HepG2 (cell line): ENCODE results near the gene METTL5. TPM values are rescaled to one million over a fixed set of nuclear protein-coding genes. Genes with fewer than 3 reads are reported as not detected.

Experiments
- AGO1 ChIP-seq: fragments of 200-400 bp; formaldehyde crosslinking; IDR thresholded peaks from 2 replicates; pipeline ENCODE4 v1.6.1; 2017; ENCODE audit warnings: mild to moderate bottlenecking, low read depth, low read length, moderate library complexity; ENCODE audit not compliant: poor library complexity, severe bottlenecking
- CBFB ChIP-seq: sonication (generic); formaldehyde crosslinking; IDR thresholded peaks from 2 replicates; pipeline ENCODE4 v1.4.0; 2020; ENCODE audit warnings: missing genetic modification reagents
- HNF4G ChIP-seq, 2 experiments: sonication (generic) in 1 of 2; formaldehyde crosslinking in 1 of 2; IDR thresholded peaks; 2 replicates each; pipeline versions ENCODE4 v1.4.0 to v1.6.1; 2011 to 2020; ENCODE audit warnings: borderline replicate concordance in 2 of 2, low read depth in 2 of 2, mild to moderate bottlenecking in 2 of 2, low read length in 1 of 2, missing genetic modification reagents in 1 of 2, moderate library complexity in 1 of 2
- JARID2 ChIP-seq: sonication (generic); formaldehyde crosslinking; IDR thresholded peaks from 2 replicates; pipeline ENCODE4 v1.8.1; 2023; ENCODE audit warnings: missing genetic modification reagents, inconsistent platforms; ENCODE audit not compliant: insufficient replicate concordance
- KLF13 ChIP-seq: sonication (generic); formaldehyde crosslinking; IDR thresholded peaks from 2 replicates; pipeline ENCODE4 v1.4.0; 2020; ENCODE audit warnings: mild to moderate bottlenecking, missing genetic modification reagents
- MED1 ChIP-seq: sonication (generic); formaldehyde crosslinking; IDR thresholded peaks from 2 replicates; pipeline ENCODE4 v1.4.0; 2020; ENCODE audit warnings: missing genetic modification reagents
- NKX3-1 ChIP-seq: sonication (generic); formaldehyde crosslinking; IDR thresholded peaks from 2 replicates; pipeline ENCODE4 v1.5.0; 2020; ENCODE audit warnings: missing genetic modification reagents
- NR2C2 ChIP-seq: sonication (generic); formaldehyde crosslinking; IDR thresholded peaks from 2 replicates; pipeline ENCODE4 v1.4.0; 2020; ENCODE audit warnings: missing genetic modification reagents, mild to moderate bottlenecking, moderate library complexity, borderline replicate concordance
- NR2F6 ChIP-seq, 2 experiments: IDR thresholded peaks; 2 replicates each; pipeline ENCODE4 v1.6.1; 2016; ENCODE audit warnings: antibody characterized with exemption in 1 of 2, mild to moderate bottlenecking in 1 of 2
- RFX5 ChIP-seq: IDR thresholded peaks from 2 replicates; pipeline ENCODE4 v1.6.1; 2011; ENCODE audit warnings: low read depth, low read length, improper control_type of control experiment
- SRSF1 ChIP-seq: fragments of 200-400 bp; formaldehyde crosslinking; optimal IDR thresholded peaks from 2 replicates; pipeline ENCODE3; 2017; ENCODE audit warnings: mild to moderate bottlenecking, low read depth, low read length, moderate library complexity
- ZNF746 ChIP-seq: sonication (generic); formaldehyde crosslinking; IDR thresholded peaks from 2 replicates; pipeline ENCODE4 v1.8.0; 2022; ENCODE audit warnings: mild to moderate bottlenecking, missing genetic modification reagents
- polyA plus RNA-seq, 8 experiments: library from polyadenylated mRNA; depleted of rRNA in 3 of 8; stranded (reverse) in 7 of 8; unstranded in 1 of 8; fragments of >200 nt; fragmentation: Illumina TruSeq in 4 of 8; extraction: Trizol in 4 of 8; gene quantifications; 2 replicates each; pipeline versions ENCODE4 v1.2.1 to v1.2.3, GENCODE V29; 2011 to 2016; ENCODE audit warnings: low read depth in 4 of 8, missing spikeins in 1 of 8, mixed read lengths in 1 of 8; ENCODE audit not compliant: insufficient read depth in 1 of 8
- total RNA-seq, 5 experiments: library from RNA; depleted of rRNA; stranded (reverse); fragments of >200 nt; fragmentation: Illumina TruSeq; extraction: Trizol; gene quantifications; 2 replicates each; pipeline ENCODE4 v1.2.3, GENCODE V29; 2016; ENCODE audit warnings: low read depth in 1 of 5
- TF ChIP-seq, protein P1 (sequence below), 2 experiments: sonication (generic) in 1 of 2; formaldehyde crosslinking in 1 of 2; IDR thresholded peaks; 2 replicates each; pipeline versions ENCODE4 v1.5.1 to v1.6.1; 2011 to 2020; ENCODE audit warnings: borderline replicate concordance in 1 of 2, low read depth in 1 of 2, low read length in 1 of 2, mild to moderate bottlenecking in 1 of 2, missing genetic modification reagents in 1 of 2, moderate library complexity in 1 of 2
- TF ChIP-seq, protein P2 (sequence below): sonication (generic); formaldehyde crosslinking; IDR thresholded peaks from 2 replicates; pipeline ENCODE4 v1.8.0; 2022; ENCODE audit warnings: mild to moderate bottlenecking, missing genetic modification reagents, moderate library complexity
- TF ChIP-seq, protein P3 (sequence below): IDR thresholded peaks from 2 replicates; pipeline ENCODE4 v1.6.1; 2016; ENCODE audit warnings: low read depth, missing genetic modification reagents, missing compliant biosample characterization
- TF ChIP-seq, protein P4 (sequence below): sonication (generic); formaldehyde crosslinking; conservative IDR thresholded peaks from 2 replicates; pipeline ENCODE4 v1.8.0; 2022; ENCODE audit warnings: mild to moderate bottlenecking, moderate library complexity, missing genetic modification reagents

The METTL5 gene
- total and polyA plus RNA-seq, 2 of the 13 experiments (the other 11 are each of a cell fraction or from before 2014, with no cell fraction given), result 50.7 to 95.1 TPM

DNA sequence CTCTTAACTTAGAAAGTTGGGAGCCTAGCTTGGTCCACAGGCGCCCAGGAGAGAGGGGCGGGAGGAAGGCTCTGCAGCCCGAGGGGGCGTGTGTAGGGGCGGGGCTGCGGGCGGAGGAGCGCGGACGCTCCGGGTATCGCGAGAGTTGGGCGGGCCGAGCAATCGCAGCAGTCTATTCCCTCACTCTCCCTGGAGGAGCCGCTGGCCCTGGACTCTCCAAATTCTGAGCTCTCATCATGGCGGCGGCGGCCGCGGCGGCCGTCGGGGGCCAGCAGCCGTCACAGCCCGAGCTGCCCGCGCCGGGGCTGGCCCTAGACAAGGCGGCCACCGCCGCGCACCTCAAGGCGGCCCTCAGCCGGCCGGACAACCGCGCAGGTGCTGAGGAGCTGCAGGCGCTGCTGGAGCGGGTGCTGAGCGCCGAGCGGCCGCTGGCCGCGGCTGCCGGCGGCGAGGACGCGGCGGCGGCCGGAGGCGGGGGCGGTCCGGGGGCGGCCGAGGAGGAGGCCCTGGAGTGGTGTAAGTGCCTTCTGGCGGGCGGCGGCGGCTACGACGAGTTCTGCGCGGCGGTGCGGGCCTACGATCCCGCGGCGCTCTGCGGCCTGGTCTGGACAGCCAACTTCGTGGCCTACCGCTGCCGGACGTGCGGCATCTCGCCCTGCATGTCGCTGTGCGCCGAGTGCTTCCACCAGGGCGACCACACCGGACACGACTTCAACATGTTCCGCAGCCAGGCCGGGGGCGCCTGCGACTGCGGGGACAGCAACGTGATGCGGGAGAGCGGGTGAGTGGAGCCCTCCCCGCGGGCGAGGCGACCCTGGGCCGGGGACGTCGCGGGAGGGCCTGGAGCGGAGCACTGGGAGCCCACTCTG, 2.8 kb upstream of the METTL5 start, which contains the start of gene UBR3 (continued):
- TF ChIP-seq NR2F6 (IDR thresholded peaks at IDR 0.05), result no peak
- TF ChIP-seq NR2F6 (CRISPR knock-in tag; IDR thresholded peaks at IDR 0.05), result 0 out of 2 replicates have a peak, but pooled peaks have one; percentile 8
- 0 out of 2 replicates have a peak, but pooled peaks have one; percentile 47 for TF ChIP-seq HNF4G (IDR thresholded peaks at IDR 0.05; ENCODE audit: borderline replicate concordance, low read depth, low read length)
- TF ChIP-seq HNF4G (CRISPR knock-in tag; IDR thresholded peaks at IDR 0.05; ENCODE audit: borderline replicate concordance, low read depth), result no peak
- TF ChIP-seq CBFB (CRISPR knock-in tag), result peak; percentile 70
- TF ChIP-seq, protein P1, sequence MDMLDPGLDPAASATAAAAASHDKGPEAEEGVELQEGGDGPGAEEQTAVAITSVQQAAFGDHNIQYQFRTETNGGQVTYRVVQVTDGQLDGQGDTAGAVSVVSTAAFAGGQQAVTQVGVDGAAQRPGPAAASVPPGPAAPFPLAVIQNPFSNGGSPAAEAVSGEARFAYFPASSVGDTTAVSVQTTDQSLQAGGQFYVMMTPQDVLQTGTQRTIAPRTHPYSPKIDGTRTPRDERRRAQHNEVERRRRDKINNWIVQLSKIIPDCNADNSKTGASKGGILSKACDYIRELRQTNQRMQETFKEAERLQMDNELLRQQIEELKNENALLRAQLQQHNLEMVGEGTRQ (IDR thresholded peaks at IDR 0.05; ENCODE audit: low read depth, low read length), result no peak
- TF ChIP-seq, protein P1 (CRISPR knock-in tag; IDR thresholded peaks at IDR 0.05; ENCODE audit: borderline replicate concordance), result no peak
- 0 out of 2 replicates have a peak, but pooled peaks have one; percentile 32 for TF ChIP-seq KLF13 (CRISPR knock-in tag)
- TF ChIP-seq, protein P2, sequence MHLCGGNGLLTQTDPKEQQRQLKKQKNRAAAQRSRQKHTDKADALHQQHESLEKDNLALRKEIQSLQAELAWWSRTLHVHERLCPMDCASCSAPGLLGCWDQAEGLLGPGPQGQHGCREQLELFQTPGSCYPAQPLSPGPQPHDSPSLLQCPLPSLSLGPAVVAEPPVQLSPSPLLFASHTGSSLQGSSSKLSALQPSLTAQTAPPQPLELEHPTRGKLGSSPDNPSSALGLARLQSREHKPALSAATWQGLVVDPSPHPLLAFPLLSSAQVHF (CRISPR knock-in tag), result 0 out of 2 replicates have a peak, but pooled peaks have one; percentile 56
- no peak for TF ChIP-seq AGO1
- TF ChIP-seq NKX3-1 (CRISPR knock-in tag), result 0 out of 2 replicates have a peak, but pooled peaks have one; percentile 18
- peak; percentile 33 for TF ChIP-seq SRSF1
- TF ChIP-seq, protein P3, sequence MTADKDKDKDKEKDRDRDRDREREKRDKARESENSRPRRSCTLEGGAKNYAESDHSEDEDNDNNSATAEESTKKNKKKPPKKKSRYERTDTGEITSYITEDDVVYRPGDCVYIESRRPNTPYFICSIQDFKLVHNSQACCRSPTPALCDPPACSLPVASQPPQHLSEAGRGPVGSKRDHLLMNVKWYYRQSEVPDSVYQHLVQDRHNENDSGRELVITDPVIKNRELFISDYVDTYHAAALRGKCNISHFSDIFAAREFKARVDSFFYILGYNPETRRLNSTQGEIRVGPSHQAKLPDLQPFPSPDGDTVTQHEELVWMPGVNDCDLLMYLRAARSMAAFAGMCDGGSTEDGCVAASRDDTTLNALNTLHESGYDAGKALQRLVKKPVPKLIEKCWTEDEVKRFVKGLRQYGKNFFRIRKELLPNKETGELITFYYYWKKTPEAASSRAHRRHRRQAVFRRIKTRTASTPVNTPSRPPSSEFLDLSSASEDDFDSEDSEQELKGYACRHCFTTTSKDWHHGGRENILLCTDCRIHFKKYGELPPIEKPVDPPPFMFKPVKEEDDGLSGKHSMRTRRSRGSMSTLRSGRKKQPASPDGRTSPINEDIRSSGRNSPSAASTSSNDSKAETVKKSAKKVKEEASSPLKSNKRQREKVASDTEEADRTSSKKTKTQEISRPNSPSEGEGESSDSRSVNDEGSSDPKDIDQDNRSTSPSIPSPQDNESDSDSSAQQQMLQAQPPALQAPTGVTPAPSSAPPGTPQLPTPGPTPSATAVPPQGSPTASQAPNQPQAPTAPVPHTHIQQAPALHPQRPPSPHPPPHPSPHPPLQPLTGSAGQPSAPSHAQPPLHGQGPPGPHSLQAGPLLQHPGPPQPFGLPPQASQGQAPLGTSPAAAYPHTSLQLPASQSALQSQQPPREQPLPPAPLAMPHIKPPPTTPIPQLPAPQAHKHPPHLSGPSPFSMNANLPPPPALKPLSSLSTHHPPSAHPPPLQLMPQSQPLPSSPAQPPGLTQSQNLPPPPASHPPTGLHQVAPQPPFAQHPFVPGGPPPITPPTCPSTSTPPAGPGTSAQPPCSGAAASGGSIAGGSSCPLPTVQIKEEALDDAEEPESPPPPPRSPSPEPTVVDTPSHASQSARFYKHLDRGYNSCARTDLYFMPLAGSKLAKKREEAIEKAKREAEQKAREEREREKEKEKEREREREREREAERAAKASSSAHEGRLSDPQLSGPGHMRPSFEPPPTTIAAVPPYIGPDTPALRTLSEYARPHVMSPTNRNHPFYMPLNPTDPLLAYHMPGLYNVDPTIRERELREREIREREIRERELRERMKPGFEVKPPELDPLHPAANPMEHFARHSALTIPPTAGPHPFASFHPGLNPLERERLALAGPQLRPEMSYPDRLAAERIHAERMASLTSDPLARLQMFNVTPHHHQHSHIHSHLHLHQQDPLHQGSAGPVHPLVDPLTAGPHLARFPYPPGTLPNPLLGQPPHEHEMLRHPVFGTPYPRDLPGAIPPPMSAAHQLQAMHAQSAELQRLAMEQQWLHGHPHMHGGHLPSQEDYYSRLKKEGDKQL (CRISPR knock-in tag), result 0 out of 2 replicates have a peak, but pooled peaks have one; percentile 9
- no peak for TF ChIP-seq RFX5
- peak; percentile 30 for TF ChIP-seq NR2C2 (CRISPR knock-in tag)
- TF ChIP-seq, protein P4, sequence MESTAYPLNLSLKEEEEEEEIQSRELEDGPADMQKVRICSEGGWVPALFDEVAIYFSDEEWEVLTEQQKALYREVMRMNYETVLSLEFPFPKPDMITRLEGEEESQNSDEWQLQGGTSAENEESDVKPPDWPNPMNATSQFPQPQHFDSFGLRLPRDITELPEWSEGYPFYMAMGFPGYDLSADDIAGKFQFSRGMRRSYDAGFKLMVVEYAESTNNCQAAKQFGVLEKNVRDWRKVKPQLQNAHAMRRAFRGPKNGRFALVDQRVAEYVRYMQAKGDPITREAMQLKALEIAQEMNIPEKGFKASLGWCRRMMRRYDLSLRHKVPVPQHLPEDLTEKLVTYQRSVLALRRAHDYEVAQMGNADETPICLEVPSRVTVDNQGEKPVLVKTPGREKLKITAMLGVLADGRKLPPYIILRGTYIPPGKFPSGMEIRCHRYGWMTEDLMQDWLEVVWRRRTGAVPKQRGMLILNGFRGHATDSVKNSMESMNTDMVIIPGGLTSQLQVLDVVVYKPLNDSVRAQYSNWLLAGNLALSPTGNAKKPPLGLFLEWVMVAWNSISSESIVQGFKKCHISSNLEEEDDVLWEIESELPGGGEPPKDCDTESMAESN (CRISPR knock-in tag), result 0 out of 2 replicates have a peak, but pooled peaks have one; percentile 18
- 0 out of 2 replicates have a peak, but pooled peaks have one; percentile 6 for TF ChIP-seq MED1 (CRISPR knock-in tag)
- peak; percentile 81 for TF ChIP-seq ZNF746 (CRISPR knock-in tag)
- peak; percentile 31 for TF ChIP-seq JARID2
